ENCODE measurements around the gene WDR72. TPM values are rescaled to one million over a fixed set of nuclear protein-coding genes. Genes with fewer than 3 reads are reported as not detected.

Gene WDR72
- total RNA-seq, 1 donor from 2014 or later: 1.1 TPM

DNA sequence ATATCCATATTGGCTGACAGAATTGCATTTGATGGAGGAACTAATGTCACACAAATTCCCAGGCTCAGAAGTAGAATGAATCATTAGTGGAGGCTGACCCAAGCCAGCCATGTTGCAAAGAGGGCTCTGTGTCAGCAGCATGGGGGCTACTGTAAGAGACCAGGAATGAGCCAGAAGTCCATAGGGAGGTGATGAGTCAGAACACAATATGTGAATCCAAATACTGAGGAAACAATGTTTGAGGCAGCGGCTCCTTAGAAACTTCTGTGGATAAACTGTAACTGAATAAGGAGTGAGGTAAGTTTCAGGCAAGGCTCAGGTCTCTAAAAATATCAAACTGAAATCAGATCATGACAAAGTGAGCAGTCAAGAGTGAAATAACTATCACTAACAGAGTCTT, 170.7 kb downstream of the WDR72 start:
- no peaks in the 10 kb centered on the region for H3K9me3 Mint-ChIP-seq (ENCODE audit: unreplicated experiment)
- TF ChIP-seq, protein P1, sequence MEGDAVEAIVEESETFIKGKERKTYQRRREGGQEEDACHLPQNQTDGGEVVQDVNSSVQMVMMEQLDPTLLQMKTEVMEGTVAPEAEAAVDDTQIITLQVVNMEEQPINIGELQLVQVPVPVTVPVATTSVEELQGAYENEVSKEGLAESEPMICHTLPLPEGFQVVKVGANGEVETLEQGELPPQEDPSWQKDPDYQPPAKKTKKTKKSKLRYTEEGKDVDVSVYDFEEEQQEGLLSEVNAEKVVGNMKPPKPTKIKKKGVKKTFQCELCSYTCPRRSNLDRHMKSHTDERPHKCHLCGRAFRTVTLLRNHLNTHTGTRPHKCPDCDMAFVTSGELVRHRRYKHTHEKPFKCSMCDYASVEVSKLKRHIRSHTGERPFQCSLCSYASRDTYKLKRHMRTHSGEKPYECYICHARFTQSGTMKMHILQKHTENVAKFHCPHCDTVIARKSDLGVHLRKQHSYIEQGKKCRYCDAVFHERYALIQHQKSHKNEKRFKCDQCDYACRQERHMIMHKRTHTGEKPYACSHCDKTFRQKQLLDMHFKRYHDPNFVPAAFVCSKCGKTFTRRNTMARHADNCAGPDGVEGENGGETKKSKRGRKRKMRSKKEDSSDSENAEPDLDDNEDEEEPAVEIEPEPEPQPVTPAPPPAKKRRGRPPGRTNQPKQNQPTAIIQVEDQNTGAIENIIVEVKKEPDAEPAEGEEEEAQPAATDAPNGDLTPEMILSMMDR (IDR thresholded peaks at IDR 0.05; ENCODE audit: partially characterized antibody, unreplicated experiment): no peak
- H3K27ac Mint-ChIP-seq (ENCODE audit: unreplicated experiment): no peak overlapping the region
- DNase-seq: no peak
- H3K36me3 Mint-ChIP-seq (ENCODE audit: unreplicated experiment): no peaks in the 10 kb centered on the region
- no peaks in the 10 kb centered on the region for H3K27me3 Mint-ChIP-seq (ENCODE audit: unreplicated experiment)
- H3K4me3 Mint-ChIP-seq (ENCODE audit: unreplicated experiment): no peak overlapping the region
- peaks cover 7% of the 10 kb centered on the region for H3K4me1 Mint-ChIP-seq (ENCODE audit: low read depth, unreplicated experiment)

DNA sequence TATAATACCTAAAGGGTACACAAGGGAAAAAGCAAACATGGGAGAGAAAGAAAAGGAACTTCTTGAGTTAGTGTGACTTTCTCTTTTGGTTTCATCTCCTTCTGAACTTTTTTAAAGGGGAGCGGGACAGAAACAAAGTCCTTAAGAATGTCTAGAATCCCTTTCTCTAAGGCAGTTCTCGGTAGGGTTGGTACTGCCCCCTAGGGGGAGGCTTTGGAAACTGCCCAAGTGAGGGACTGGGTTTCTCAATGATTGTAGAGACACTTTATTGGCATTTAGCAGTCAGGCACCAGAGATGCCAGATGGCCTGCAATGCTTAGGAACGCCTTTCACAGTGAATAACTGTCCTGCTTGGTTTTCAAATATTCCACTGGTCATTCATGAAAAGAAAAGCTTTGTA, 172.7 kb downstream of the WDR72 start:
- H3K27ac Mint-ChIP-seq (ENCODE audit: unreplicated experiment): no peak overlapping the region
- TF ChIP-seq, protein P1 (IDR thresholded peaks at IDR 0.05; ENCODE audit: partially characterized antibody, unreplicated experiment): peak; percentile 90
- H3K4me1 Mint-ChIP-seq (ENCODE audit: low read depth, unreplicated experiment): peaks cover 7% of the 10 kb centered on the region
- no peaks in the 10 kb centered on the region for H3K36me3 Mint-ChIP-seq (ENCODE audit: unreplicated experiment)
- H3K4me3 Mint-ChIP-seq (ENCODE audit: unreplicated experiment): no peak overlapping the region
- DNase-seq: peak; percentile 81
- H3K27me3 Mint-ChIP-seq (ENCODE audit: unreplicated experiment): no peaks in the 10 kb centered on the region
- H3K9me3 Mint-ChIP-seq (ENCODE audit: unreplicated experiment): no peaks in the 10 kb centered on the region

DNA sequence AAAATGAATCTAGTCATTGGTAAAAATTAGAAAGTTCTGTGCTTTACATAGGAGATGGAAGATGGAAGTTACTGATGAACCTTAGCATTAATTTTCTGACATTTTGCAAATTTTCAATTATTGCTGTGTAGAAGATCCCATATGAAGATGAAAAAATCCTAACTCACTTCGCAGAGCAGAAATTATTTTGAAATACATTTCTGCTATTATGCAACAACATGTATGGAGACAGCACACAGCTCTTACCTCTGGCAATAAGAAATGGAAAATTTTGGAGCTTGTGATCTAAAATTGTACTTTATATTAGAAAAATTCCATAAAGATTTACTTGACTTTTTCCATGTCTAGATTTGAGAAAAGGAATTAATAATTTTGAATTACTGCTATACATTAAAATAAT, 177.9 kb downstream of the WDR72 start:
- DNase-seq: no peak
- H3K27me3 Mint-ChIP-seq (ENCODE audit: unreplicated experiment): no peaks in the 10 kb centered on the region
- TF ChIP-seq, protein P1 (IDR thresholded peaks at IDR 0.05; ENCODE audit: partially characterized antibody, unreplicated experiment): no peak
- H3K36me3 Mint-ChIP-seq (ENCODE audit: unreplicated experiment): no peaks in the 10 kb centered on the region
- H3K4me3 Mint-ChIP-seq (ENCODE audit: unreplicated experiment): no peak overlapping the region
- H3K4me1 Mint-ChIP-seq (ENCODE audit: low read depth, unreplicated experiment): no peaks in the 10 kb centered on the region
- no peak overlapping the region for H3K27ac Mint-ChIP-seq (ENCODE audit: unreplicated experiment)
- no peaks in the 10 kb centered on the region for H3K9me3 Mint-ChIP-seq (ENCODE audit: unreplicated experiment)

DNA sequence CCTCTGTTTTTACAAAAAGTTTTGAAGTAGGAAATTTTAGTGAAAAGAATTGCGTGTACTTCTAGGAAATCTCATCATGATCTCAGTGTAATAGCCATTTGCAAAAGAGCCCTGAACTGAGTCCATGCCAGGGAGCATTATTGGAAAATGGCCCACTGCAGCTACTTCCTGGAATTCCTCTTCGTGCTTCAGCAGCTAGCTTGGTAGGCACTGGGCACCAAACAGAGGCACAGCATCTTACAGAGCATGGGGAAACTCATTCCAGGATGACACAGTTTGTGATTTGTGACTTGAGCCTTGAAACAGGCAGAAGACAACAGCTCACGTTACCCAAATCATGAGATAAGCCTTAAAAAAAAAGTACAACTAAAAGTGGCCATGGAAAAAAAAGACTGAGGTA, 179.1 kb downstream of the WDR72 start:
- no peaks in the 10 kb centered on the region for H3K27me3 Mint-ChIP-seq (ENCODE audit: unreplicated experiment)
- H3K4me1 Mint-ChIP-seq (ENCODE audit: low read depth, unreplicated experiment): no peaks in the 10 kb centered on the region
- H3K36me3 Mint-ChIP-seq (ENCODE audit: unreplicated experiment): no peaks in the 10 kb centered on the region
- DNase-seq: no peak
- TF ChIP-seq, protein P1 (IDR thresholded peaks at IDR 0.05; ENCODE audit: partially characterized antibody, unreplicated experiment): no peak
- H3K9me3 Mint-ChIP-seq (ENCODE audit: unreplicated experiment): no peaks in the 10 kb centered on the region
- H3K4me3 Mint-ChIP-seq (ENCODE audit: unreplicated experiment): no peak overlapping the region
- no peak overlapping the region for H3K27ac Mint-ChIP-seq (ENCODE audit: unreplicated experiment)

DNA sequence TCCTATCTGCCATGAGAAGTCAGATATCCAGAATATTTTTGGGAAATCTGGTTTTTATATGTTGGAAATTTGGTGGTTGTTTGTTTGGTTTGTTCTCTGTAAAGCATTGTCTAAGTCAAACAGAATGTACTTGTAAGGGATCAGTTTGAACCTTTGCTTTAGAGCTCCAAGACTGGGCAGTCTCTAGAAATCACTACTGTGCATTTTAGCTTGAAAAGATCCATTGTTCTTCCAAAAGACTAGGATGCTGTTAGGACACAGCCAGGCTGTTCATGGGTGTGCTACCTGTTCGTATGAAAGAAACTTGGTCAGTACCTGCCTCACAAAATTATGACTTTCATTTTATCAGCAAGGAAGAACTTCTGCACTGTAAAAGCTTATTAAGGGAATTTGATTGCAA, 182.6 kb downstream of the WDR72 start:
- TF ChIP-seq, protein P1 (IDR thresholded peaks at IDR 0.05; ENCODE audit: partially characterized antibody, unreplicated experiment): no peak
- DNase-seq: no peak
- no peaks in the 10 kb centered on the region for H3K36me3 Mint-ChIP-seq (ENCODE audit: unreplicated experiment)
- no peaks in the 10 kb centered on the region for H3K4me1 Mint-ChIP-seq (ENCODE audit: low read depth, unreplicated experiment)
- H3K9me3 Mint-ChIP-seq (ENCODE audit: unreplicated experiment): no peaks in the 10 kb centered on the region
- no peak overlapping the region for H3K27ac Mint-ChIP-seq (ENCODE audit: unreplicated experiment)
- no peaks in the 10 kb centered on the region for H3K27me3 Mint-ChIP-seq (ENCODE audit: unreplicated experiment)
- no peak overlapping the region for H3K4me3 Mint-ChIP-seq (ENCODE audit: unreplicated experiment)
